Spleen (tissue), 7 donors: ENCODE data around the gene DTX1.
"Not testable (repeated sequence)": the region's sequence is repeated elsewhere in the genome, so short reads cannot be mapped to it uniquely, and the experiment has no call there.

Experiments used
- CTCF ChIP-seq, 11 experiments: fragments of 200-600 bp in 7 of 11; fragments of 450-650 bp in 4 of 11; sonication (generic) in 4 of 11; IDR thresholded peaks in 8 of 11; conservative IDR thresholded peaks in 3 of 11; 1 replicate in 7 of 11; 2 replicates in 4 of 11; pipeline versions ENCODE4 v1.4.0 to v1.8.0; 2016 to 2021; ENCODE audit warnings: antibody characterized with exemption in 11 of 11, inconsistent platforms in 4 of 11, mild to moderate bottlenecking in 1 of 11
- POLR2A ChIP-seq, 3 donors: fragments of 450-650 bp; IDR thresholded peaks; one replicate each; pipeline ENCODE4 v1.5.1; 2017; ENCODE audit warnings: antibody characterized with exemption in 3 of 3, mild to moderate bottlenecking in 1 of 3
- donor health status: DM: no; HTN: no; CAD: no; lungs with moderate emphysema.
- donor health status: DM: no; HTN: no; CAD: no.
- donor health status: DM: no; HTN: no; CAD: no.

DNA sequence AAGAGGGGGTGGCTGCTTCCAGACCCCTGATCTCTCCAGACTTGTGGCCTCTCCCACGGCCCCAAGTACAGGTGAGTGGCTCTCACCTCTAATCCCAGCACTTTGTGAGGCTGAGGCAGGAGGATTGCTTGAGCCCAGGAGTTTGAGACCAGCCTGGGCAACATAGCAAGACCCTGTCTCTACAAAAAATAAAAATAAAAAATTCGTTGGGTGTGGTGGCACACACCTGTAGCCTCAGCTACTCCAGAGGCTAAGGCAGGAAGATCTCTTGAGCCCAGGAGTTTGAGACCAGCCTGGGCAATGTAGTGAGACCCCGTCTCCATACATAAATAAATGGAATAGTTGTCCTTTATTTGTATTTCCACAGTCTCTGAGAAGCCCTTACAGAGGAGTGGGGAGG lies 85.2 kb downstream of the DTX1 start:
- TF ChIP-seq CTCF (IDR thresholded peaks at IDR 0.05 in 8 of 11, conservative IDR thresholded peaks at IDR 0.05 in 3 of 11); POLR2A (IDR thresholded peaks at IDR 0.05): not testable (repeated sequence)
